GM13976 (cell line): Measurements from ENCODE around the gene IRAK4.

Experiments used
- DNase-seq: peaks from one replicate; pipeline ENCODE4 v3.0.0; 2012; ENCODE audit warnings: low spot score
- in situ Hi-C: fragments of 300-500 bp; cut with MboI; formaldehyde crosslinking; loops from one replicate; pipeline ENCODE4 v1.12.0; 2022; ENCODE audit warnings: low sequenced_read_pairs, mixed read lengths, inconsistent platforms; ENCODE audit not compliant: unreplicated experiment
- TF ChIP-seq, protein P1 (sequence below): IDR thresholded peaks from 2 replicates; pipeline ENCODE4 v1.5.1; 2012; ENCODE audit warnings: borderline replicate concordance, mild to moderate bottlenecking; ENCODE audit not compliant: insufficient read depth; ENCODE audit errors: extremely low read depth, missing control alignments, control extremely low read depth

Gene IRAK4

DNA sequence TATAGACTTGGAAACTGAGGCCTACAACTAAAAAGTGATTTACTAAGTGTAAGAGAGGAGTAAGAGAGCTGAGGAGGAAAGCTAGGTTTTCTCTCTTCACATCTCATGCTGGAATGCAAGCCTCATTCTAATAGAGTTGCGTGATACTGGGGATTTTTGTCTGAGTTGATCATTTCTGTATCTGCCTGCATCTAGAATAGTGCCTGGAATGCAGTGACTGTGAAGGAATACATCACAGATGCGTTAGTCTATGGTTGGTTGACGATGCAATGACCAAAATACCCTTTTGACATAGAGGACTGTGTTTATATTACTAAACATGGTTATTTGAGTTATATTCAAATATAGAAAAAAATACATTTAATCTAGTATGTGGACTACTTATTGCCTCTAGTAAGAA lies 67.9 kb downstream of the IRAK4 start:
- in situ Hi-C loops, result no loop called here
- no peak for DNase-seq
- TF ChIP-seq, protein P1, sequence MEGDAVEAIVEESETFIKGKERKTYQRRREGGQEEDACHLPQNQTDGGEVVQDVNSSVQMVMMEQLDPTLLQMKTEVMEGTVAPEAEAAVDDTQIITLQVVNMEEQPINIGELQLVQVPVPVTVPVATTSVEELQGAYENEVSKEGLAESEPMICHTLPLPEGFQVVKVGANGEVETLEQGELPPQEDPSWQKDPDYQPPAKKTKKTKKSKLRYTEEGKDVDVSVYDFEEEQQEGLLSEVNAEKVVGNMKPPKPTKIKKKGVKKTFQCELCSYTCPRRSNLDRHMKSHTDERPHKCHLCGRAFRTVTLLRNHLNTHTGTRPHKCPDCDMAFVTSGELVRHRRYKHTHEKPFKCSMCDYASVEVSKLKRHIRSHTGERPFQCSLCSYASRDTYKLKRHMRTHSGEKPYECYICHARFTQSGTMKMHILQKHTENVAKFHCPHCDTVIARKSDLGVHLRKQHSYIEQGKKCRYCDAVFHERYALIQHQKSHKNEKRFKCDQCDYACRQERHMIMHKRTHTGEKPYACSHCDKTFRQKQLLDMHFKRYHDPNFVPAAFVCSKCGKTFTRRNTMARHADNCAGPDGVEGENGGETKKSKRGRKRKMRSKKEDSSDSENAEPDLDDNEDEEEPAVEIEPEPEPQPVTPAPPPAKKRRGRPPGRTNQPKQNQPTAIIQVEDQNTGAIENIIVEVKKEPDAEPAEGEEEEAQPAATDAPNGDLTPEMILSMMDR, result no peak

DNA sequence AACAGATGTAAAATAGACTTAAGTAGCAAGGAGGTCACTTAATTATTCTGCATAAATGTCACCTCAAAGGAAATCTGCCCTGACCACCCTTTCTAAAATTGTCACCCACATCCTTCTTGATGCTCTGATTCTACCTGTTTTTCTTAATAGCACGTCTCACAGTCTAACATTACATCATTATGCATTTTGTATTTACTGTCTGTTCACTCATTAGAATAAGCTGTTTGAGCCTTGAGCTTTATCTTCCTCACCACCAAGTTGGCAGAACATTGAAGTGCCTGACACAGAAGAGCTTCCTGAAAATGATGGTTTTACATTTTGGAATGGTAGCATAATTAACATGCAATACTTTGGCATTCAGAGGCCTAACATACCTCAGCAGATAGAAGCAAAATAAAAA lies 68.3 kb downstream of the IRAK4 start:
- in situ Hi-C loops, result no loop called here
- DNase-seq, result no peak
- TF ChIP-seq, protein P1, result no peak

DNA sequence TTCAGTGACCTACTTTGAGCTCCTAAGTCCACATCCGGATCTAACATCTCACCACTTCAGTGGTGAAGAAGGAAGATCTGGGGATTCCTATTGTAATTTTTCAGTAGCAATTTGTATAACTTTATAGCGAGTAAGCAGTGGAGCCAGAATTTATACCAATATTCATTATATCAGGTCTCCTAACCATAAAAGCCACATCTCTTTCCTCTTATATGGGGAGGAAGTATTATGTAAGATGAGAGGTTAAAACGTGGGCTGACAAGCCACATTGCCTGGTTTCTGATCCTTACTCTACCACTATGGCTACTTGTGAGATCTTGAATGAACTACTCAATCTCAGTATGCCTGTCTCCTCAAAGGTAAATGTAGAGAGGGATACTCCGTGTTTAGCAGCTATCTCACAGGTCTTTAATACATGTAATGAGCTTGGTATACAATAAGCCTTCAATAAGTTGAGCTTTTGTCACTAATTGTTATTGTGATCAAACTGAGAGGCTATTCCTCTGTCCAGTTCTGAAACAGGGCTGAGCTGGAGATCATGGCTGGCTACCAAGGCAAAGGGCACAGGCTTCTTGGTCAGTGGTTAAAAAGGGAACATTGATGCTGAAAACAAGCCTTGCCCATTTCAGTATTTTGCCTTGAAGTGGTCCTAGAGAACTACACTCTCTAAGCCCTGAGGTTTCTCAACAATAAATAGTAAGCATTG lies 73.9 kb downstream of the IRAK4 start:
- in situ Hi-C loops, result no loop called here
- no peak for DNase-seq

DNA sequence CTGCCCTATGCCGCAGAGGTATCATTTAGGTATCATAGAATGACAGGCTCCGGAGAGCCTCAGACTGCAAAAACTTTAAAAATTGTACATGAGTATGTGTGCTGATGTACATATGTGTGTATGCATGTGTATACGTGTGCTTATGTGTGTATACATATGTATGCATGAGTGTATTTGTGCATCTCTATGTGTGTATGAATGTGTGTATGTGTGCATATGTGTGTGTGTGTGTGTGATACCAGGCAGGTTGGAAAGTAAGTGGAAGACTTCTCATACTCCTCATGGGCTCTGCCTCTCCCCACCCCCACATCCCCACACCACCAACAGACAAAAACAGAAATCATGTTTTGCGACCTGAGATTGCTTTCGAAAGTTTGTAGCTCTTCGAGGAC lies 76.5 kb downstream of the IRAK4 start:
- TF ChIP-seq, protein P1, result no peak
- in situ Hi-C loops, result no loop called here
- no peak for DNase-seq

More for the DNA sequence above, 73.9 kb downstream of the IRAK4 start:
- TF ChIP-seq, protein P1, result no peak

DNA sequence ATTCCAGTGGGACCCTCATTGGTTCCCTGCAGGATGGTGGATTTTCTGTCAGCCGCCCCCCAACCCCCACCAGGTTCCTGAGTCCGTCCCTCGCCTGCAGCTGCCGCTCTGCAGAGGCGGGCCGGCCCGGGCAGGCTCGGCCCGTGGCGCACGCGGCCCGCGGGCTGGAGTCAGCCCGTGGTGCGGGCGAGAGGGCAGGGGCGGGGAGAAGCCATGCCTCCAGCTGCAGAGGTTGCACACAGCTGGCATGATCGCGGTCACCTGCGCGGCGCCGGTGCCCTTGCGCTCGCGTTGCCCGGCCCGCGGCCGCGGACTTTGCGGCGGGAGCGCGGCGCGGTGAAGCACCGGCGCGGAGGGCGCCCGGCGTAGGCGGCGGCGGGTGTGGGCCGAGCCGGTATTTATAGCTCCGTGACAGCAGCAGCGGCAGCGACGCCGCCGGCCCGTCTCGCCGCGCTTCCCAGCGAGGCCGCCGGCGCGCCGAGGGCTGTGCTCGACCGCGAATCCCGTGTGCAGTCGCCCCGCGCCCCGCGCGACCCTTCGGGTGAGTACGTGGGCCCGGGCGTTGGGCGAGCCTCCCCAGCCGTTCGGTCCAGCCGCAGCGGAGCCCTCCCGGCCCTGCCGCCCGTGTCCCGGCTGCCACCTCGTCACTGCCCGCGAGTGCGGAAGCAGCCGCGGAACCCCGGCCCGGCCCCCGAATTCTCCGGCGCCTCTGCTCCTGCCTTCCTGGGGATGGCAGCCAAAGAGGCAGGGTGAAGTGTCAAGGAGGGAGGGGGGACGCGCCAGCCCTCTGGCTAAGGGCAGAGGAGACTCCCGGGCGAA lies 77.1 kb downstream of the IRAK4 start, which contains the start of gene TMEM117:
TSS of gene TMEM117 (plus strand) at position 426 of the 819 bp plus-strand sequence.
- in situ Hi-C loops, result no loop called here
- TF ChIP-seq, protein P1, result no peak
- peak; percentile 82 for DNase-seq

DNA sequence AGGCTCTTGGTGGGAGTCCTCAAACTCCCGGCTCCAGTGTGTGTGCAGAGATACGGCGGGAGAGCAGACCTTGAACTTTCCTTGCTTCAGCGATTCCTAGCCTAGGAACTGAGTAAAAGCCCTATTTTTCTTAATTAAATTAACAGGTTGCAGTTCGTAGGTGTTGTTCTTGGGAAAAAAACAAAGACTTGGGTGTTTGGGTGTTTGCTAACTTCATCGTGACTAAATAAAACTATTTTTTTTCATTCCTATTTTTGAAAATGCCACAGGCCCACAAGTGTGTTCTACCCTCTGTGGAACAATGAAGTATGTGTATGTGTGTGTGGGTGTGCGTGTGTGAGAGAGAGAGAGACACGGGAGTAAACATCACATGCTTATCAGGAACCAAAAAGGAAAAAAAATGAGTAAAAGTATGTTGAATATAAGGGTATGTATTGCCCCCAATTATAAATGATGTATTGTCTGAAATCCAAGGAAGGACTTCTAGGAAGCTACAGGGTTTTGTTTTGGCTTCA lies 77.8 kb downstream of the IRAK4 start:
- in situ Hi-C loops, result no loop called here
- no peak for DNase-seq
- TF ChIP-seq, protein P1, result no peak
